HG03469 (cell line): ENCODE results near the gene KRTAP4-8.
"Not testable (repeated sequence)": the region's sequence is repeated elsewhere in the genome, so short reads cannot be mapped to it uniquely, and the experiment has no call there.

Source experiments
- ATAC-seq: cut with Tn5 transposase; IDR thresholded peaks from one replicate; pipeline ENCODE4 v1.9.1; 2021; ENCODE audit warnings: mild to moderate bottlenecking, moderate library complexity, moderate number of reproducible peaks; ENCODE audit not compliant: unreplicated experiment

KRTAP4-8 gene

GRCh38 chr17:41108728-41109386, 10.9 kb upstream of the KRTAP4-8 start:
- ATAC-seq = not testable (repeated sequence)

- no peak for ATAC-seq
These were observed 10.1 kb upstream of the KRTAP4-8 start for GRCh38 chr17:41107941-41108450.

GRCh38 chr17:41105347-41105746, 7.4 kb upstream of the KRTAP4-8 start, which contains the start of gene KRTAP4-9:
Gene KRTAP4-9 (plus strand): TSS chr17:41105389. CDS start chr17:41105389, 0 bp downstream.
- ATAC-seq = not testable (repeated sequence)

GRCh38 chr17:41104386-41105038, 6.6 kb upstream of the KRTAP4-8 start:
- ATAC-seq = not testable (repeated sequence)

- ATAC-seq = no peak
These were observed 6.0 kb upstream of the KRTAP4-8 start for GRCh38 chr17:41103896-41104295.

GRCh38 chr17:41101586-41102259, 3.8 kb upstream of the KRTAP4-8 start, which contains the start of gene KRTAP4-16:
Gene KRTAP4-16 (minus strand): TSS chr17:41102209. CDS start chr17:41102209, 0 bp downstream.
- ATAC-seq = no peak

GRCh38 chr17:41099682-41100480, 1.9 kb upstream of the KRTAP4-8 start:
- not testable (repeated sequence) for ATAC-seq

- no peak for ATAC-seq
These were observed 539 bp upstream of the KRTAP4-8 start for GRCh38 chr17:41098481-41098880.

- ATAC-seq = no peak
These were observed 1.9 kb downstream of the KRTAP4-8 start for GRCh38 chr17:41096055-41096454.

- not testable (repeated sequence) for ATAC-seq
These were observed 9.1 kb downstream of the KRTAP4-8 start for GRCh38 chr17:41088760-41089352.

- not testable (repeated sequence) for ATAC-seq
These were observed 13.7 kb downstream of the KRTAP4-8 start, which contains the start of gene KRTAP4-7 for GRCh38 chr17:41084100-41084856. Gene KRTAP4-7 (plus strand): TSS chr17:41084150. CDS start chr17:41084207, 57 bp downstream.

- not testable (repeated sequence) for ATAC-seq
These were observed 14.5 kb downstream of the KRTAP4-8 start for GRCh38 chr17:41083427-41083826.

- ATAC-seq = no peak
These were observed 15.3 kb downstream of the KRTAP4-8 start for GRCh38 chr17:41082626-41083025.

- no peak for ATAC-seq
These were observed 21.2 kb downstream of the KRTAP4-8 start for GRCh38 chr17:41076788-41077187.

GRCh38 chr17:41073676-41074075, 24.3 kb downstream of the KRTAP4-8 start:
- no peak for ATAC-seq

GRCh38 chr17:41071606-41072360, 26.2 kb downstream of the KRTAP4-8 start:
- no peak for ATAC-seq

GRCh38 chr17:41069031-41069430, 28.9 kb downstream of the KRTAP4-8 start:
- no peak for ATAC-seq

- ATAC-seq = no peak
These were observed 30.7 kb downstream of the KRTAP4-8 start for GRCh38 chr17:41067281-41067680.
